HepG2 (cell line): ENCODE measurements around the gene SSTR5. TPM values are rescaled to one million over a fixed set of nuclear protein-coding genes. Genes with fewer than 3 reads are reported as not detected.

Source experiments
- CCAR2 ChIP-seq: fragments of 200-400 bp; formaldehyde crosslinking; optimal IDR thresholded peaks from 2 replicates; pipeline ENCODE3; 2018; ENCODE audit warnings: low read depth, mild to moderate bottlenecking, low read length, moderate library complexity
- DPF2 ChIP-seq: sonication (generic); formaldehyde crosslinking; IDR thresholded peaks from 2 replicates; pipeline ENCODE4 v1.4.0; 2020; ENCODE audit warnings: mild to moderate bottlenecking, low read depth, missing genetic modification reagents, borderline replicate concordance
- FOSL1 ChIP-seq: sonication (generic); formaldehyde crosslinking; IDR thresholded peaks from 2 replicates; pipeline ENCODE4 v1.9.0; 2021; ENCODE audit warnings: missing genetic modification reagents, borderline replicate concordance
- MEIS1 ChIP-seq: sonication (generic); formaldehyde crosslinking; IDR thresholded peaks from 2 replicates; pipeline ENCODE4 v1.9.0; 2021; ENCODE audit warnings: mild to moderate bottlenecking, missing genetic modification reagents, moderate library complexity, borderline replicate concordance
- MXI1 ChIP-seq: IDR thresholded peaks from 3 replicates; pipeline ENCODE4 v1.6.1; 2012; ENCODE audit warnings: low read depth, low read length, inconsistent platforms, borderline replicate concordance
- PHF20 ChIP-seq: sonication (generic); formaldehyde crosslinking; IDR thresholded peaks from 2 replicates; pipeline ENCODE4 v1.5.0; 2020; ENCODE audit warnings: mild to moderate bottlenecking, missing genetic modification reagents
- SMAD9 ChIP-seq: sonication (generic); formaldehyde crosslinking; IDR thresholded peaks from 2 replicates; pipeline ENCODE4 v1.5.1; 2020; ENCODE audit warnings: mild to moderate bottlenecking, missing genetic modification reagents
- ZNF33A ChIP-seq: sonication (generic); formaldehyde crosslinking; IDR thresholded peaks from 2 replicates; pipeline ENCODE4 v1.5.1; 2020; ENCODE audit warnings: missing genetic modification reagents, mild to moderate bottlenecking, moderate library complexity, borderline replicate concordance
- ZNF501 ChIP-seq: sonication (generic); formaldehyde crosslinking; IDR thresholded peaks from 2 replicates; pipeline ENCODE4 v1.5.1; 2020; ENCODE audit warnings: mild to moderate bottlenecking, moderate library complexity, missing genetic modification reagents
- ZNF556 ChIP-seq: sonication (generic); formaldehyde crosslinking; IDR thresholded peaks from 2 replicates; pipeline ENCODE4 v1.4.0; 2020; ENCODE audit warnings: mild to moderate bottlenecking, missing genetic modification reagents, borderline replicate concordance
- polyA plus RNA-seq, 8 experiments: library from polyadenylated mRNA; depleted of rRNA in 3 of 8; stranded (reverse) in 7 of 8; unstranded in 1 of 8; fragments of >200 nt; fragmentation: Illumina TruSeq in 4 of 8; extraction: Trizol in 4 of 8; gene quantifications; 2 replicates each; pipeline versions ENCODE4 v1.2.1 to v1.2.3, GENCODE V29; 2011 to 2016; ENCODE audit warnings: low read depth in 4 of 8, missing spikeins in 1 of 8, mixed read lengths in 1 of 8; ENCODE audit not compliant: insufficient read depth in 1 of 8
- total RNA-seq, 5 experiments: library from RNA; depleted of rRNA; stranded (reverse); fragments of >200 nt; fragmentation: Illumina TruSeq; extraction: Trizol; gene quantifications; 2 replicates each; pipeline ENCODE4 v1.2.3, GENCODE V29; 2016; ENCODE audit warnings: low read depth in 1 of 5
- TF ChIP-seq, protein P1 (sequence below): sonication (generic); formaldehyde crosslinking; IDR thresholded peaks from 2 replicates; pipeline ENCODE4 v1.4.0; 2020; ENCODE audit warnings: missing genetic modification reagents
- TF ChIP-seq, protein P2 (sequence below): sonication (generic); formaldehyde crosslinking; IDR thresholded peaks from 2 replicates; pipeline ENCODE4 v1.4.0; 2020; ENCODE audit warnings: missing genetic modification reagents
- TF ChIP-seq, protein P3 (sequence below): sonication (generic); formaldehyde crosslinking; IDR thresholded peaks from 2 replicates; pipeline ENCODE4 v1.4.0; 2020; ENCODE audit warnings: missing genetic modification reagents
- TF ChIP-seq, protein P4 (sequence below): fragments of 450-650 bp; IDR thresholded peaks from 2 replicates; pipeline ENCODE4 v1.6.1; 2016
- TF ChIP-seq, protein P5 (sequence below): sonication (generic); formaldehyde crosslinking; IDR thresholded peaks from 2 replicates; pipeline ENCODE4 v1.5.0; 2020; ENCODE audit warnings: mild to moderate bottlenecking, missing genetic modification reagents

SSTR5 gene
- total and polyA plus RNA-seq, 2 of the 13 experiments (the other 11 are each of a cell fraction or from before 2014, with no cell fraction given) = 0.20 to 0.49 TPM

DNA sequence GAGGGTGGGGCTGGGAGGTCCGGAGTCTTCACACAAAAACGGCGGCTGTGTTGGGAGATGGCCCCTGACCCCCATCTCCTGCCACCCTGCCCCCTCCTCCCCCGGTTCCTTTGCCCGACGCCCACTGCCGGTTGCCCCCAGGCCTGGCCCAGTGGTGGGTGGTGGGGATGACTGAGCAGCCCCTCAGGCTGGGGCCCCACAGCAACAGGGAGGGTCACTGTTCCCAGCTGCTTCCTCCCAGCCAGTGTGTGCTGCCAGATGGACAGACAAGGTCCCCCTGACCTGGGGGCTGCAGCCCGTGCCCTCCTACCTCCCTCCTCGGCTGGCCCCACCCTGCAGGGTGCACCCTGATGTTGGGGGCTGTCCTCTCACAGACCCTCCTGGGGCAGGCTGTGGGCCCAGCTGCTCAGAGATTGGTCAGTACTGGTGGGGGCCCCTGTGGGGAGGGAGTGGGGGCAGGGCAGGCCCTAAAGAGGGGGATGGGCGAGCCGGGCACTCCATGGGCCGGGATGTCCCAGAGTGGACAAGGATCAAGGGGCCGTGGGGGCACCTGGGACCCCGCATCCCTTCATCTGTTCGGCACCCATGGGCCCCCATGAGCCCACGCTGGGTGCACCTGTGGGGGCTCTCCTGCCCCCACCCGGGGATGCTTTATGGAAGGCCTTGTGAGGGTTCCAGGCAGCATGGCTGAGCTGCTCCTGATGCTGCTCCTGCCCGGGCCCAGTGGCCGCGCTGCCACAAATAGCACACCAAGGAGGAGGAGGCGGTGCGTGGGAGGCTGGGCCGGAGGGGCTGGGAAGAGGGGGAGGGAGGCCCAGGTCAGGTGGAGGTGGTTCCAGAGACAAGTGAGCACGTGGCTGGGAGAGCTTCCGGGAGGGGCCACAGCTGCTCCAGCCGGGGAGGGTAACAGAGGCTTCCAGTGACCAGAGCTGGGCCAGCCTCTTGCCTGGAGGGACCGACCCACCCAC lies 18.4 kb downstream of the SSTR5 start (continued):
- TF ChIP-seq ZNF501 (0 out of 2 replicates have a peak, but pooled peaks have one; percentile 29), MEIS1 (no peak), ZNF556 (CRISPR knock-in tag) (0 out of 2 replicates have a peak, but pooled peaks have one; percentile 5), PHF20 (CRISPR knock-in tag) (0 out of 2 replicates have a peak, but pooled peaks have one; percentile 23), FOSL1 (CRISPR knock-in tag) (no peak), DPF2 (CRISPR knock-in tag) (no peak), MXI1 (no peak; the same call in 2 of the 3 replicates), SMAD9 (no peak), CCAR2 (no peak), ZNF33A (no peak)
- TF ChIP-seq, protein P1, sequence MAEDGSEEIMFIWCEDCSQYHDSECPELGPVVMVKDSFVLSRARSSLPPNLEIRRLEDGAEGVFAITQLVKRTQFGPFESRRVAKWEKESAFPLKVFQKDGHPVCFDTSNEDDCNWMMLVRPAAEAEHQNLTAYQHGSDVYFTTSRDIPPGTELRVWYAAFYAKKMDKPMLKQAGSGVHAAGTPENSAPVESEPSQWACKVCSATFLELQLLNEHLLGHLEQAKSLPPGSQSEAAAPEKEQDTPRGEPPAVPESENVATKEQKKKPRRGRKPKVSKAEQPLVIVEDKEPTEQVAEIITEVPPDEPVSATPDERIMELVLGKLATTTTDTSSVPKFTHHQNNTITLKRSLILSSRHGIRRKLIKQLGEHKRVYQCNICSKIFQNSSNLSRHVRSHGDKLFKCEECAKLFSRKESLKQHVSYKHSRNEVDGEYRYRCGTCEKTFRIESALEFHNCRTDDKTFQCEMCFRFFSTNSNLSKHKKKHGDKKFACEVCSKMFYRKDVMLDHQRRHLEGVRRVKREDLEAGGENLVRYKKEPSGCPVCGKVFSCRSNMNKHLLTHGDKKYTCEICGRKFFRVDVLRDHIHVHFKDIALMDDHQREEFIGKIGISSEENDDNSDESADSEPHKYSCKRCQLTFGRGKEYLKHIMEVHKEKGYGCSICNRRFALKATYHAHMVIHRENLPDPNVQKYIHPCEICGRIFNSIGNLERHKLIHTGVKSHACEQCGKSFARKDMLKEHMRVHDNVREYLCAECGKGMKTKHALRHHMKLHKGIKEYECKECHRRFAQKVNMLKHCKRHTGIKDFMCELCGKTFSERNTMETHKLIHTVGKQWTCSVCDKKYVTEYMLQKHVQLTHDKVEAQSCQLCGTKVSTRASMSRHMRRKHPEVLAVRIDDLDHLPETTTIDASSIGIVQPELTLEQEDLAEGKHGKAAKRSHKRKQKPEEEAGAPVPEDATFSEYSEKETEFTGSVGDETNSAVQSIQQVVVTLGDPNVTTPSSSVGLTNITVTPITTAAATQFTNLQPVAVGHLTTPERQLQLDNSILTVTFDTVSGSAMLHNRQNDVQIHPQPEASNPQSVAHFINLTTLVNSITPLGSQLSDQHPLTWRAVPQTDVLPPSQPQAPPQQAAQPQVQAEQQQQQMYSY (CRISPR knock-in tag) = no peak
- TF ChIP-seq, protein P2, sequence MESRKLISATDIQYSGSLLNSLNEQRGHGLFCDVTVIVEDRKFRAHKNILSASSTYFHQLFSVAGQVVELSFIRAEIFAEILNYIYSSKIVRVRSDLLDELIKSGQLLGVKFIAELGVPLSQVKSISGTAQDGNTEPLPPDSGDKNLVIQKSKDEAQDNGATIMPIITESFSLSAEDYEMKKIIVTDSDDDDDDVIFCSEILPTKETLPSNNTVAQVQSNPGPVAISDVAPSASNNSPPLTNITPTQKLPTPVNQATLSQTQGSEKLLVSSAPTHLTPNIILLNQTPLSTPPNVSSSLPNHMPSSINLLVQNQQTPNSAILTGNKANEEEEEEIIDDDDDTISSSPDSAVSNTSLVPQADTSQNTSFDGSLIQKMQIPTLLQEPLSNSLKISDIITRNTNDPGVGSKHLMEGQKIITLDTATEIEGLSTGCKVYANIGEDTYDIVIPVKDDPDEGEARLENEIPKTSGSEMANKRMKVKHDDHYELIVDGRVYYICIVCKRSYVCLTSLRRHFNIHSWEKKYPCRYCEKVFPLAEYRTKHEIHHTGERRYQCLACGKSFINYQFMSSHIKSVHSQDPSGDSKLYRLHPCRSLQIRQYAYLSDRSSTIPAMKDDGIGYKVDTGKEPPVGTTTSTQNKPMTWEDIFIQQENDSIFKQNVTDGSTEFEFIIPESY (CRISPR knock-in tag) = peak; percentile 4; the same call in 1 of the 2 replicates
- TF ChIP-seq, protein P3, sequence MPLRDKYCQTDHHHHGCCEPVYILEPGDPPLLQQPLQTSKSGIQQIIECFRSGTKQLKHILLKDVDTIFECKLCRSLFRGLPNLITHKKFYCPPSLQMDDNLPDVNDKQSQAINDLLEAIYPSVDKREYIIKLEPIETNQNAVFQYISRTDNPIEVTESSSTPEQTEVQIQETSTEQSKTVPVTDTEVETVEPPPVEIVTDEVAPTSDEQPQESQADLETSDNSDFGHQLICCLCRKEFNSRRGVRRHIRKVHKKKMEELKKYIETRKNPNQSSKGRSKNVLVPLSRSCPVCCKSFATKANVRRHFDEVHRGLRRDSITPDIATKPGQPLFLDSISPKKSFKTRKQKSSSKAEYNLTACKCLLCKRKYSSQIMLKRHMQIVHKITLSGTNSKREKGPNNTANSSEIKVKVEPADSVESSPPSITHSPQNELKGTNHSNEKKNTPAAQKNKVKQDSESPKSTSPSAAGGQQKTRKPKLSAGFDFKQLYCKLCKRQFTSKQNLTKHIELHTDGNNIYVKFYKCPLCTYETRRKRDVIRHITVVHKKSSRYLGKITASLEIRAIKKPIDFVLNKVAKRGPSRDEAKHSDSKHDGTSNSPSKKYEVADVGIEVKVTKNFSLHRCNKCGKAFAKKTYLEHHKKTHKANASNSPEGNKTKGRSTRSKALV (CRISPR knock-in tag) = no peak
- TF ChIP-seq, protein P4, sequence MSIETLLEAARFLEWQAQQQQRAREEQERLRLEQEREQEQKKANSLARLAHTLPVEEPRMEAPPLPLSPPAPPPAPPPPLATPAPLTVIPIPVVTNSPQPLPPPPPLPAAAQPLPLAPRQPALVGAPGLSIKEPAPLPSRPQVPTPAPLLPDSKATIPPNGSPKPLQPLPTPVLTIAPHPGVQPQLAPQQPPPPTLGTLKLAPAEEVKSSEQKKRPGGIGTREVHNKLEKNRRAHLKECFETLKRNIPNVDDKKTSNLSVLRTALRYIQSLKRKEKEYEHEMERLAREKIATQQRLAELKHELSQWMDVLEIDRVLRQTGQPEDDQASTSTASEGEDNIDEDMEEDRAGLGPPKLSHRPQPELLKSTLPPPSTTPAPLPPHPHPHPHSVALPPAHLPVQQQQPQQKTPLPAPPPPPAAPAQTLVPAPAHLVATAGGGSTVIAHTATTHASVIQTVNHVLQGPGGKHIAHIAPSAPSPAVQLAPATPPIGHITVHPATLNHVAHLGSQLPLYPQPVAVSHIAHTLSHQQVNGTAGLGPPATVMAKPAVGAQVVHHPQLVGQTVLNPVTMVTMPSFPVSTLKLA = peak; percentile 39; the same call in 1 of the 2 replicates
- TF ChIP-seq, protein P5, sequence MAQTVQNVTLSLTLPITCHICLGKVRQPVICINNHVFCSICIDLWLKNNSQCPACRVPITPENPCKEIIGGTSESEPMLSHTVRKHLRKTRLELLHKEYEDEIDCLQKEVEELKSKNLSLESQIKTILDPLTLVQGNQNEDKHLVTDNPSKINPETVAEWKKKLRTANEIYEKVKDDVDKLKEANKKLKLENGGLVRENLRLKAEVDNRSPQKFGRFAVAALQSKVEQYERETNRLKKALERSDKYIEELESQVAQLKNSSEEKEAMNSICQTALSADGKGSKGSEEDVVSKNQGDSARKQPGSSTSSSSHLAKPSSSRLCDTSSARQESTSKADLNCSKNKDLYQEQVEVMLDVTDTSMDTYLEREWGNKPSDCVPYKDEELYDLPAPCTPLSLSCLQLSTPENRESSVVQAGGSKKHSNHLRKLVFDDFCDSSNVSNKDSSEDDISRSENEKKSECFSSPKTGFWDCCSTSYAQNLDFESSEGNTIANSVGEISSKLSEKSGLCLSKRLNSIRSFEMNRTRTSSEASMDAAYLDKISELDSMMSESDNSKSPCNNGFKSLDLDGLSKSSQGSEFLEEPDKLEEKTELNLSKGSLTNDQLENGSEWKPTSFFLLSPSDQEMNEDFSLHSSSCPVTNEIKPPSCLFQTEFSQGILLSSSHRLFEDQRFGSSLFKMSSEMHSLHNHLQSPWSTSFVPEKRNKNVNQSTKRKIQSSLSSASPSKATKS (CRISPR knock-in tag) = no peak
